Panc1 (cell line): Measurements from ENCODE around the gene MYO16.

Source experiments
- CTCF ChIP-seq: fragments of 450-650 bp; IDR thresholded peaks from 2 replicates; pipeline ENCODE4 v1.5.1; 2017; ENCODE audit warnings: mild to moderate bottlenecking
- POLR2AphosphoS5 ChIP-seq: IDR thresholded peaks from 2 replicates; pipeline ENCODE4 v1.6.1; 2012; ENCODE audit warnings: mild to moderate bottlenecking, low read depth, low read length, moderate library complexity
- SIN3A ChIP-seq: IDR thresholded peaks from 2 replicates; pipeline ENCODE4 v1.6.1; 2012; ENCODE audit warnings: low read depth, mild to moderate bottlenecking, low read length, moderate library complexity, borderline replicate concordance; ENCODE audit not compliant: insufficient read depth
- TF ChIP-seq, protein P1 (sequence below), 2 experiments: IDR thresholded peaks; 2 replicates each; pipeline ENCODE4 v1.6.1; 2011 to 2012; ENCODE audit warnings: low read depth in 2 of 2, control low read depth in 1 of 2, low read length in 1 of 2, mild to moderate bottlenecking in 1 of 2, moderate library complexity in 1 of 2; ENCODE audit not compliant: insufficient read depth in 1 of 2

DNA sequence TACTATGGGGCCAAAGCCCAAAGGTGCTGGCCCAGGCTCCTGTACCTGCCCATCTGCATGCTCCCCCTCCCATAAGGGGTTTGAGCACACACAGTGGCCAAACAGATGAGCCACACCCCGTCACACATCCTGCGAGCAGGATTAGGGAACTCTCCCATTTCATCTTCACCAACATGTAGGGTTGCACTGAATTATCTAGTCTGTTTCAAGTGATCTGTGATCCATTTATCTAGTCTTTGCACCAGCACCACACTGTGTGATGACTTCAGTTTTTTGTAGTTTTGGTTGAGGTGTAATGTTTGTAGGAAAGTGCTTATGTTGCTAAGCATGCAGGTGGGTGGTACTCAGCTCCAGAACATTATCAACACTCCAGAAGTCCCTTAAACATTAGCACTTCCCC is 249.3 kb downstream of the MYO16 start:
- TF ChIP-seq CTCF = no peak
- no peak for TF ChIP-seq POLR2AphosphoS5
- TF ChIP-seq, protein P1, sequence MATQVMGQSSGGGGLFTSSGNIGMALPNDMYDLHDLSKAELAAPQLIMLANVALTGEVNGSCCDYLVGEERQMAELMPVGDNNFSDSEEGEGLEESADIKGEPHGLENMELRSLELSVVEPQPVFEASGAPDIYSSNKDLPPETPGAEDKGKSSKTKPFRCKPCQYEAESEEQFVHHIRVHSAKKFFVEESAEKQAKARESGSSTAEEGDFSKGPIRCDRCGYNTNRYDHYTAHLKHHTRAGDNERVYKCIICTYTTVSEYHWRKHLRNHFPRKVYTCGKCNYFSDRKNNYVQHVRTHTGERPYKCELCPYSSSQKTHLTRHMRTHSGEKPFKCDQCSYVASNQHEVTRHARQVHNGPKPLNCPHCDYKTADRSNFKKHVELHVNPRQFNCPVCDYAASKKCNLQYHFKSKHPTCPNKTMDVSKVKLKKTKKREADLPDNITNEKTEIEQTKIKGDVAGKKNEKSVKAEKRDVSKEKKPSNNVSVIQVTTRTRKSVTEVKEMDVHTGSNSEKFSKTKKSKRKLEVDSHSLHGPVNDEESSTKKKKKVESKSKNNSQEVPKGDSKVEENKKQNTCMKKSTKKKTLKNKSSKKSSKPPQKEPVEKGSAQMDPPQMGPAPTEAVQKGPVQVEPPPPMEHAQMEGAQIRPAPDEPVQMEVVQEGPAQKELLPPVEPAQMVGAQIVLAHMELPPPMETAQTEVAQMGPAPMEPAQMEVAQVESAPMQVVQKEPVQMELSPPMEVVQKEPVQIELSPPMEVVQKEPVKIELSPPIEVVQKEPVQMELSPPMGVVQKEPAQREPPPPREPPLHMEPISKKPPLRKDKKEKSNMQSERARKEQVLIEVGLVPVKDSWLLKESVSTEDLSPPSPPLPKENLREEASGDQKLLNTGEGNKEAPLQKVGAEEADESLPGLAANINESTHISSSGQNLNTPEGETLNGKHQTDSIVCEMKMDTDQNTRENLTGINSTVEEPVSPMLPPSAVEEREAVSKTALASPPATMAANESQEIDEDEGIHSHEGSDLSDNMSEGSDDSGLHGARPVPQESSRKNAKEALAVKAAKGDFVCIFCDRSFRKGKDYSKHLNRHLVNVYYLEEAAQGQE (IDR thresholded peaks at IDR 0.05; ENCODE audit: insufficient read depth in 1 of 2, low read depth in 2 of 2, low read length in 1 of 2) = no peak
- TF ChIP-seq SIN3A = no peak
